Neural cell (in vitro differentiated cells): Measurements from ENCODE around the gene GET4. TPM values are rescaled to one million over a fixed set of nuclear protein-coding genes. Genes with fewer than 3 reads are reported as not detected.

Experiments used
- H2AFZ ChIP-seq: fragments of 200-600, 300-800 bp; sonication (generic), shearing (Covaris generic); 2 replicates; pipeline ENCODE4 v1.6.0; 2014; ENCODE audit warnings: low read depth, mild to moderate bottlenecking, antibody characterized with exemption, low read length, moderate library complexity
- H3F3A ChIP-seq: fragments of 200-600 bp; shearing (Covaris generic); 2 replicates; pipeline ENCODE4 v1.6.1; 2016; ENCODE audit warnings: mild to moderate bottlenecking, moderate library complexity, mixed read lengths, antibody characterized with exemption, low read length; ENCODE audit not compliant: insufficient read depth, poor library complexity, severe bottlenecking
- H3K27ac ChIP-seq: fragments of 200-600, 300-800 bp; sonication (generic), shearing (Covaris generic); 2 replicates; pipeline ENCODE4 v1.5.1; 2014; ENCODE audit warnings: mild to moderate bottlenecking, low read length, moderate library complexity
- H3K27me3 ChIP-seq: fragments of 300-800, 200-600 bp; sonication (generic), shearing (Covaris generic); 2 replicates; pipeline ENCODE4 v1.6.0; 2014; ENCODE audit warnings: mild to moderate bottlenecking, low read depth, low read length, moderate library complexity; ENCODE audit not compliant: insufficient read depth
- H3K36me3 ChIP-seq: fragments of 300-800, 200-600 bp; sonication (generic), shearing (Covaris generic); 2 replicates; pipeline ENCODE4 v1.5.1; 2014; ENCODE audit warnings: mild to moderate bottlenecking, antibody characterized with exemption, low read length, moderate library complexity; ENCODE audit not compliant: insufficient read depth
- H3K4me2 ChIP-seq: fragments of 300-800, 200-600 bp; sonication (generic), shearing (Covaris generic); 2 replicates; pipeline ENCODE4 v1.6.0; 2014; ENCODE audit warnings: mild to moderate bottlenecking, low read length
- H3K4me3 ChIP-seq: fragments of 300-800, 200-600 bp; sonication (generic), shearing (Covaris generic); 2 replicates; pipeline ENCODE4 v1.5.1; 2014; ENCODE audit warnings: mild to moderate bottlenecking, low read length, moderate library complexity
- H3K79me2 ChIP-seq: fragments of 200-600 bp; shearing (Covaris generic); replicated peaks from 2 replicates; pipeline ENCODE4 v1.6.0; 2014; ENCODE audit warnings: mild to moderate bottlenecking, low read length, moderate library complexity; ENCODE audit not compliant: insufficient read depth
- H3K9ac ChIP-seq: fragments of 300-800, 200-600 bp; sonication (generic), shearing (Covaris generic); 2 replicates; pipeline ENCODE4 v1.6.1; 2016; ENCODE audit warnings: mild to moderate bottlenecking, low read length, mixed read lengths
- H3K9me2 ChIP-seq: fragments of 200-600 bp; shearing (Covaris generic); 2 replicates; pipeline ENCODE4 v1.6.1; 2016; ENCODE audit warnings: mild to moderate bottlenecking, low read length, mixed read lengths; ENCODE audit not compliant: insufficient read depth
- H3K9me3 ChIP-seq: fragments of 200-600, 300-800 bp; sonication (generic), shearing (Covaris generic); 2 replicates; pipeline ENCODE4 v1.6.1; 2016; ENCODE audit warnings: mild to moderate bottlenecking, mixed run types, low read length, moderate library complexity, mixed read lengths
- H4K20me1 ChIP-seq: fragments of 200-600 bp; shearing (Covaris generic); 2 replicates; pipeline ENCODE4 v1.6.1; 2016; ENCODE audit warnings: mild to moderate bottlenecking, mixed run types; ENCODE audit not compliant: insufficient read depth
- CTCF ChIP-seq: fragments of 450-650 bp; IDR thresholded peaks from 2 replicates; pipeline ENCODE4 v1.5.1; 2014; ENCODE audit warnings: antibody characterized with exemption, mild to moderate bottlenecking, moderate library complexity; ENCODE audit not compliant: poor library complexity, severe bottlenecking
- EP300 ChIP-seq: fragments of 450-650 bp; conservative IDR thresholded peaks from 2 replicates; pipeline ENCODE4 v1.6.1; 2014; ENCODE audit warnings: antibody characterized with exemption, mild to moderate bottlenecking, moderate library complexity; ENCODE audit not compliant: poor library complexity, severe bottlenecking
- EZH2 ChIP-seq: fragments of 200-600, 300-800 bp; shearing (Covaris generic), sonication (generic); IDR thresholded peaks from 2 replicates; pipeline ENCODE4 v1.6.1; 2014; ENCODE audit warnings: antibody characterized with exemption, low read length, borderline replicate concordance, mild to moderate bottlenecking; ENCODE audit not compliant: insufficient read depth, poor library complexity, severe bottlenecking
- MXI1 ChIP-seq: fragments of 450-650 bp; conservative IDR thresholded peaks from 2 replicates; pipeline ENCODE4 v1.6.1; 2014; ENCODE audit warnings: antibody characterized with exemption, mild to moderate bottlenecking; ENCODE audit not compliant: poor library complexity, severe bottlenecking
- POLR2AphosphoS5 ChIP-seq: IDR thresholded peaks from 2 replicates; pipeline ENCODE4 v1.6.1; 2012
- RAD21 ChIP-seq: fragments of 450-650 bp; conservative IDR thresholded peaks from 2 replicates; pipeline ENCODE4 v1.6.1; 2014; ENCODE audit warnings: antibody characterized with exemption, mild to moderate bottlenecking, moderate library complexity
- SMC3 ChIP-seq: fragments of 450-650 bp; conservative IDR thresholded peaks from 2 replicates; pipeline ENCODE4 v1.6.1; 2014; ENCODE audit warnings: antibody characterized with exemption, mild to moderate bottlenecking, moderate library complexity; ENCODE audit not compliant: poor library complexity
- TAF1 ChIP-seq: IDR thresholded peaks from 2 replicates; pipeline ENCODE4 v1.6.1; 2012; ENCODE audit warnings: low read depth
- polyA plus RNA-seq: library from polyadenylated mRNA; depleted of rRNA; stranded (reverse); fragments of >200 nt; gene quantifications from 2 replicates; pipeline ENCODE4 v1.2.3, GENCODE V29; 2014
- TF ChIP-seq, protein P1 (sequence below): IDR thresholded peaks from 2 replicates; pipeline ENCODE4 v1.6.1; 2012; ENCODE audit warnings: borderline replicate concordance

The GET4 gene
- polyA plus RNA-seq, 1 donor from 2014 or later: 63.8 TPM

DNA sequence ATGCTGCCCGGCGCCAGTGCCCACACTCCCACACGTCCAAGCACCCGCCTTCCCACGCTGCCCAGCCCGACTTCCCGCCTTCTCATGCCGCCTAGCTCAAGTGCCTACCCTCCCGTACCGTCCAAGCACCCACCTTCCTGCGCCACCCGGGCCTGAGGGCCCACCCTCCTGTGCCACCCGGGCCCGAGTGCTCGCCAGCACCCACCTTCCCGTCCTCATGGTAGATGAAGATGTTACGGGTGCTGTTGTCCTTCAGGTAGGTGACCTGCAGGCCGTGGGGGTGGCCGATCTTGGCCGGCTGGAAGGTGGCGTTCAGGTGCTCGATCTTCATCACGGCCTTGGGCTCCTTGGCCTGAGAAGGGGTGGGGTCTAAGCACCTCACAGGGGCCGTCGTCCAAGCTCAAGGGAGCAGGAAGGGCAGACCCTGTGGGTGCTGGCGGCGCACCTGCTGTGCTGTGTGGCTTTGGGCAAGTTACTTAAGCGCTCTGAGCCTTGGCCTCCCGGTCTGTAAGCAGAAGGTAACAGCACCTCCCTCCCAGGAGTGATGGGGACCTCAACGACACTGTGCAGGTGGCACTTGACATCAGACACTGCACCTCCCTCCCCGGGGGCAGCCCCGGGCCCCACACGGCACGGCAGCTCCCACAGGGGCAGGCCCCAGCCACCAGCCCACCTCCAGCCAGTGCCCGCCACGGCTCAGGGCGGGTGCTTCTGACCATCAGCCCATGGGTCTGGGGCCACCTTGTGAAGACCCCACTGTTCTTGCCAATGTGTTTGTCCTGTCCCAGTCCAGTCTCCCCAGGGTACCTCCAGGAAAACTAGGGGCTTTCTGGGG is 27.8 kb downstream of the GET4 start:
- H3K9ac ChIP-seq: no peak overlapping the region
- no peaks in the 10 kb centered on the region for H3K9me3 ChIP-seq
- no peak overlapping the region for H3K4me3 ChIP-seq
- no peak overlapping the region for H2AFZ ChIP-seq
- no peaks in the 10 kb centered on the region for H3F3A ChIP-seq
- no peak overlapping the region for H3K27ac ChIP-seq
- H3K36me3 ChIP-seq: no peaks in the 10 kb centered on the region
- H3K9me2 ChIP-seq: no peaks in the 10 kb centered on the region
- H3K27me3 ChIP-seq: peaks cover 10% of the 10 kb centered on the region
- no peak for TF ChIP-seq TAF1
- no peak for TF ChIP-seq POLR2AphosphoS5
- TF ChIP-seq, protein P1, sequence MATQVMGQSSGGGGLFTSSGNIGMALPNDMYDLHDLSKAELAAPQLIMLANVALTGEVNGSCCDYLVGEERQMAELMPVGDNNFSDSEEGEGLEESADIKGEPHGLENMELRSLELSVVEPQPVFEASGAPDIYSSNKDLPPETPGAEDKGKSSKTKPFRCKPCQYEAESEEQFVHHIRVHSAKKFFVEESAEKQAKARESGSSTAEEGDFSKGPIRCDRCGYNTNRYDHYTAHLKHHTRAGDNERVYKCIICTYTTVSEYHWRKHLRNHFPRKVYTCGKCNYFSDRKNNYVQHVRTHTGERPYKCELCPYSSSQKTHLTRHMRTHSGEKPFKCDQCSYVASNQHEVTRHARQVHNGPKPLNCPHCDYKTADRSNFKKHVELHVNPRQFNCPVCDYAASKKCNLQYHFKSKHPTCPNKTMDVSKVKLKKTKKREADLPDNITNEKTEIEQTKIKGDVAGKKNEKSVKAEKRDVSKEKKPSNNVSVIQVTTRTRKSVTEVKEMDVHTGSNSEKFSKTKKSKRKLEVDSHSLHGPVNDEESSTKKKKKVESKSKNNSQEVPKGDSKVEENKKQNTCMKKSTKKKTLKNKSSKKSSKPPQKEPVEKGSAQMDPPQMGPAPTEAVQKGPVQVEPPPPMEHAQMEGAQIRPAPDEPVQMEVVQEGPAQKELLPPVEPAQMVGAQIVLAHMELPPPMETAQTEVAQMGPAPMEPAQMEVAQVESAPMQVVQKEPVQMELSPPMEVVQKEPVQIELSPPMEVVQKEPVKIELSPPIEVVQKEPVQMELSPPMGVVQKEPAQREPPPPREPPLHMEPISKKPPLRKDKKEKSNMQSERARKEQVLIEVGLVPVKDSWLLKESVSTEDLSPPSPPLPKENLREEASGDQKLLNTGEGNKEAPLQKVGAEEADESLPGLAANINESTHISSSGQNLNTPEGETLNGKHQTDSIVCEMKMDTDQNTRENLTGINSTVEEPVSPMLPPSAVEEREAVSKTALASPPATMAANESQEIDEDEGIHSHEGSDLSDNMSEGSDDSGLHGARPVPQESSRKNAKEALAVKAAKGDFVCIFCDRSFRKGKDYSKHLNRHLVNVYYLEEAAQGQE: no peak
- TF ChIP-seq SMC3: no peak
- no peak for TF ChIP-seq EZH2
- TF ChIP-seq EP300: no peak
- TF ChIP-seq CTCF: no peak
- no peak for TF ChIP-seq RAD21
- TF ChIP-seq MXI1: no peak
- H3K4me2 ChIP-seq: no peak overlapping the region
- H3K79me2 ChIP-seq: no peaks in the 10 kb centered on the region
- no peaks in the 10 kb centered on the region for H4K20me1 ChIP-seq

GRCh38 chr7:904847-905246 is 28.5 kb downstream of the GET4 start:
- Histone ChIP-seq H2AFZ (no peak overlapping the region), H3K4me2 (no peak overlapping the region), H4K20me1 (no peaks in the 10 kb centered on the region), H3K9me3 (no peaks in the 10 kb centered on the region), H3K27ac (no peak overlapping the region), H3K79me2 (no peaks in the 10 kb centered on the region), H3K36me3 (no peaks in the 10 kb centered on the region), H3F3A (no peaks in the 10 kb centered on the region), H3K9me2 (no peaks in the 10 kb centered on the region), H3K9ac (no peak overlapping the region), H3K4me3 (no peak overlapping the region), H3K27me3 (peaks cover 10% of the 10 kb centered on the region)
- no peak for TF ChIP-seq POLR2AphosphoS5
- TF ChIP-seq, protein P1: no peak
- TF ChIP-seq EP300: no peak
- TF ChIP-seq MXI1: no peak
- no peak for TF ChIP-seq CTCF
- no peak for TF ChIP-seq TAF1
- no peak for TF ChIP-seq RAD21
- TF ChIP-seq SMC3: no peak
- no peak for TF ChIP-seq EZH2
